ENCODE data around the gene WFIKKN1. TPM values are rescaled to one million over a fixed set of nuclear protein-coding genes. Genes with fewer than 3 reads are reported as not detected.

The WFIKKN1 gene
- total and polyA plus RNA-seq, 2 of the 4 experiments (the other 2 are of a cell fraction): 0.10 TPM; not detected in 1

DNA sequence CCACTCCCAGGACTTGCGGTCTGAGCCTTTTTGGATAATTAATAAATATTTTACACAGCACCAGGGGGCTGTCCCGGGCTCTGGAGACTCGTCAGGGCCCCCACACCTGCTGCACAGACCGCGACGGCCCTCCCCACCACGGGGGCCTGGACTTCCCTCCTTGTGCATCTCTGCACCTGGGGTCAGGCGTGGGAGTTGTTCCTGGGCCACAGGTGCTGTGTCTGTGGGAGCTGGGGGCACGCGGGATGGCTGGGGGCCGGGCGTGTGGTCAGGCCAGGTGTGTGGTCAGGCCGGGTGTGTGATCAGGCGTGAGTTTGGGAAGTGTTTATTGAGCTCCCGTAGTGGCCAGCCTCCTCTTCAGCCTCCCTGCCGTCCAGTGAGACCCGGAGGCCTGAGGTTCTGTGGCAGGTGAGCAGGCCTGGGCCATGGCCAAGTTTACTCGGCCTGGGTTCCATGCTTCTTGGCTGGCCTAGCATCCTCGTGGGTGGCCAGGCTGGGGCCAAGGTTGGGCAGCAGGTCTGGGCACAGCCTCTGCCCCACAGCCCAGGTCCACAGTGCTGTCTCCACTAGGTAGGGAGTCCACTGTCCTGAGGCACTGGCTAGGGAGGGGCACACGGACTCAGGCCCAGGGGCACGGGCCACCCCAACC is 47.5 kb downstream of the WFIKKN1 start:
- TF ChIP-seq CHD1 (IDR thresholded peaks at IDR 0.05; ENCODE audit: low read depth, low read length) (no peak), MXI1 (IDR thresholded peaks at IDR 0.05; ENCODE audit: borderline replicate concordance, low read depth, low read length) (no peak), RFX5 (IDR thresholded peaks at IDR 0.05; ENCODE audit: low read depth, low read length) (no peak), RAD21 (IDR thresholded peaks at IDR 0.05; ENCODE audit: low read length) (no peak), RCOR1 (IDR thresholded peaks at IDR 0.05; ENCODE audit: insufficient replicate concordance, low read length) (no peak), CEBPB (IDR thresholded peaks at IDR 0.05; ENCODE audit: low read depth, low read length) (no peak)
- TF ChIP-seq, protein P1, sequence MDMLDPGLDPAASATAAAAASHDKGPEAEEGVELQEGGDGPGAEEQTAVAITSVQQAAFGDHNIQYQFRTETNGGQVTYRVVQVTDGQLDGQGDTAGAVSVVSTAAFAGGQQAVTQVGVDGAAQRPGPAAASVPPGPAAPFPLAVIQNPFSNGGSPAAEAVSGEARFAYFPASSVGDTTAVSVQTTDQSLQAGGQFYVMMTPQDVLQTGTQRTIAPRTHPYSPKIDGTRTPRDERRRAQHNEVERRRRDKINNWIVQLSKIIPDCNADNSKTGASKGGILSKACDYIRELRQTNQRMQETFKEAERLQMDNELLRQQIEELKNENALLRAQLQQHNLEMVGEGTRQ (IDR thresholded peaks at IDR 0.05; ENCODE audit: low read depth, low read length): no peak
- no peak overlapping the region for H3K4me3 ChIP-seq (ENCODE audit: insufficient read depth, low read depth, low read length)

More for the DNA sequence above, 47.5 kb downstream of the WFIKKN1 start:
- H3K4me2 ChIP-seq (ENCODE audit: low read depth, low read length): no peak overlapping the region
- H2BK5ac ChIP-seq (ENCODE audit: low read depth, low read length, poor library complexity, severe bottlenecking): no peak overlapping the region
- H3K18ac ChIP-seq (ENCODE audit: low read depth, low read length): no peak overlapping the region
- no peaks in the 10 kb centered on the region for H3K9me3 ChIP-seq (ENCODE audit: control insufficient read depth, insufficient read depth, low read length)
- H2BK120ac ChIP-seq (ENCODE audit: low read depth, low read length): no peak overlapping the region
- CTCF ChIA-PET: no interaction called here
- H3K27ac ChIP-seq (ENCODE audit: insufficient read depth, low read length): no peak overlapping the region
- peaks cover 15% of the 10 kb centered on the region for H3K9me1 ChIP-seq (ENCODE audit: insufficient read depth, low read length)
- no peak overlapping the region for H4K8ac ChIP-seq (ENCODE audit: low read depth in 2 of 2, low read length in 2 of 2)
- H4K5ac ChIP-seq (ENCODE audit: low read depth, low read length): no peak overlapping the region
- no peak overlapping the region for H2BK20ac ChIP-seq (ENCODE audit: low read depth, low read length)
- peaks cover 21% of the 10 kb centered on the region for H3K4me1 ChIP-seq (ENCODE audit: control insufficient read depth, insufficient read depth, low read length)
- intact Hi-C loops (cut with micrococcal nuclease) (no loop called here), dilution Hi-C loops (cut with HindIII; ENCODE audit: low sequenced_read_pairs, unreplicated experiment) (no loop called here), in situ Hi-C loops (cut with MboI; ENCODE audit: low sequenced_read_pairs) (no loop called here)
- H4K91ac ChIP-seq (ENCODE audit: insufficient read depth, low read depth, low read length): no peak overlapping the region
- peaks cover 46% of the 10 kb centered on the region for H4K20me1 ChIP-seq (ENCODE audit: insufficient read depth, low read length)
- ATAC-seq (ENCODE audit: low read depth): no peak
- no TSS peak for BruUV-seq (replicated peaks)
- no peak overlapping the region for H3K4ac ChIP-seq (ENCODE audit: low read depth, low read length)
- H3K9ac ChIP-seq (ENCODE audit: low read depth, low read length): no peak overlapping the region
- H3K27me3 ChIP-seq (ENCODE audit: control insufficient read depth, insufficient read depth, low read length): no peaks in the 10 kb centered on the region
- no peak overlapping the region for H2AFZ ChIP-seq (replicated peaks; ENCODE audit: low read length, poor library complexity)
- peaks cover 9 to 40% of the 10 kb centered on the region in 2 experiments; a peak in 3 of 4 replicates for H3K79me1 ChIP-seq (ENCODE audit: low read depth in 1 of 2, low read length in 2 of 2)
- H2AK5ac ChIP-seq (ENCODE audit: low read depth, low read length): peak overlapping the region; percentile 67; the same call in 1 of the 2 replicates
- no peak overlapping the region for H2BK15ac ChIP-seq (ENCODE audit: low read depth, low read length)
- H3K36me3 ChIP-seq (ENCODE audit: control insufficient read depth, insufficient read depth, low read length): peaks cover 28% of the 10 kb centered on the region
- H3K14ac ChIP-seq (replicated peaks; ENCODE audit: low read depth, low read length): no peak overlapping the region
- no peak overlapping the region for H3K56ac ChIP-seq (ENCODE audit: extremely low read depth, insufficient read depth, low read length)
- peak overlapping the region; percentile 5 for H2AK9ac ChIP-seq (replicated peaks; ENCODE audit: low read depth, low read length, poor library complexity)
- 83% methylated on average over 9 of the region's 21 CpGs; no CpG with 5 or more reads in 1 of the 2 experiments for WGBS, 2 experiments (ENCODE audit: extremely low coverage in 2 of 2, insufficient read length in 1 of 2)
- DNase-seq: no peak
- H3K23ac ChIP-seq (ENCODE audit: low read depth, low read length): no peak overlapping the region
- POLR2A ChIA-PET (ENCODE audit: unreplicated experiment): no interaction called here
